HG02798 (cell line): ENCODE results near the gene TRAPPC1.
"Not testable (repeated sequence)": the region's sequence is repeated elsewhere in the genome, so short reads cannot be mapped to it uniquely, and the experiment has no call there.

Experiments used
- ATAC-seq: cut with Tn5 transposase; IDR thresholded peaks from one replicate; pipeline ENCODE4 v1.9.1; 2021; ENCODE audit warnings: mild to moderate bottlenecking; ENCODE audit not compliant: unreplicated experiment, poor library complexity

TRAPPC1 gene

GRCh38 chr17:7931709-7932482 lies at the start of gene TRAPPC1, which contains the start of gene CNTROB:
TRAPPC1 (minus strand) TSS chr17:7931946; CDS start chr17:7931829, 117 bp downstream.
CNTROB (plus strand) TSS chr17:7932206; CDS start chr17:7933080, 874 bp downstream.
- ATAC-seq: peak; percentile 98

GRCh38 chr17:7977805-7978204 lies 46.1 kb upstream of the TRAPPC1 start:
- no peak for ATAC-seq

GRCh38 chr17:7977039-7977438 lies 45.3 kb upstream of the TRAPPC1 start:
- ATAC-seq: no peak

- ATAC-seq: no peak
Observed at GRCh38 chr17:7974638-7975131, 42.9 kb upstream of the TRAPPC1 start.

- no peak for ATAC-seq
Observed at GRCh38 chr17:7972131-7972785, 40.5 kb upstream of the TRAPPC1 start.

GRCh38 chr17:7971651-7972050 lies 39.9 kb upstream of the TRAPPC1 start:
- ATAC-seq: no peak

- no peak for ATAC-seq
Observed at GRCh38 chr17:7969433-7969832, 37.7 kb upstream of the TRAPPC1 start.

- ATAC-seq: no peak
Observed at GRCh38 chr17:7967751-7968150, 36.0 kb upstream of the TRAPPC1 start.

GRCh38 chr17:7961421-7961820 lies 29.7 kb upstream of the TRAPPC1 start:
- no peak for ATAC-seq

- no peak for ATAC-seq
Observed at GRCh38 chr17:7959503-7960253, 27.9 kb upstream of the TRAPPC1 start.

GRCh38 chr17:7956228-7956965 lies 24.7 kb upstream of the TRAPPC1 start:
- ATAC-seq: no peak

GRCh38 chr17:7955414-7956227 lies 23.9 kb upstream of the TRAPPC1 start:
- no peak for ATAC-seq

GRCh38 chr17:7953266-7953665 lies 21.5 kb upstream of the TRAPPC1 start:
- ATAC-seq: not testable (repeated sequence)

GRCh38 chr17:7951143-7951792 lies 19.5 kb upstream of the TRAPPC1 start:
- peak; percentile 47 for ATAC-seq

- no peak for ATAC-seq
Observed at GRCh38 chr17:7950578-7950977, 18.8 kb upstream of the TRAPPC1 start.

- ATAC-seq: no peak
Observed at GRCh38 chr17:7947651-7948050, 15.9 kb upstream of the TRAPPC1 start.

- ATAC-seq: no peak
Observed at GRCh38 chr17:7946441-7946840, 14.7 kb upstream of the TRAPPC1 start.

GRCh38 chr17:7945651-7946050 lies 13.9 kb upstream of the TRAPPC1 start:
- no peak for ATAC-seq

GRCh38 chr17:7944326-7944725 lies 12.6 kb upstream of the TRAPPC1 start:
- no peak for ATAC-seq
